ENCODE results near the gene PNCK.
A peak's percentile ranks its signal among the peaks of the same experiment; 100 is the strongest.

The PNCK gene

DNA sequence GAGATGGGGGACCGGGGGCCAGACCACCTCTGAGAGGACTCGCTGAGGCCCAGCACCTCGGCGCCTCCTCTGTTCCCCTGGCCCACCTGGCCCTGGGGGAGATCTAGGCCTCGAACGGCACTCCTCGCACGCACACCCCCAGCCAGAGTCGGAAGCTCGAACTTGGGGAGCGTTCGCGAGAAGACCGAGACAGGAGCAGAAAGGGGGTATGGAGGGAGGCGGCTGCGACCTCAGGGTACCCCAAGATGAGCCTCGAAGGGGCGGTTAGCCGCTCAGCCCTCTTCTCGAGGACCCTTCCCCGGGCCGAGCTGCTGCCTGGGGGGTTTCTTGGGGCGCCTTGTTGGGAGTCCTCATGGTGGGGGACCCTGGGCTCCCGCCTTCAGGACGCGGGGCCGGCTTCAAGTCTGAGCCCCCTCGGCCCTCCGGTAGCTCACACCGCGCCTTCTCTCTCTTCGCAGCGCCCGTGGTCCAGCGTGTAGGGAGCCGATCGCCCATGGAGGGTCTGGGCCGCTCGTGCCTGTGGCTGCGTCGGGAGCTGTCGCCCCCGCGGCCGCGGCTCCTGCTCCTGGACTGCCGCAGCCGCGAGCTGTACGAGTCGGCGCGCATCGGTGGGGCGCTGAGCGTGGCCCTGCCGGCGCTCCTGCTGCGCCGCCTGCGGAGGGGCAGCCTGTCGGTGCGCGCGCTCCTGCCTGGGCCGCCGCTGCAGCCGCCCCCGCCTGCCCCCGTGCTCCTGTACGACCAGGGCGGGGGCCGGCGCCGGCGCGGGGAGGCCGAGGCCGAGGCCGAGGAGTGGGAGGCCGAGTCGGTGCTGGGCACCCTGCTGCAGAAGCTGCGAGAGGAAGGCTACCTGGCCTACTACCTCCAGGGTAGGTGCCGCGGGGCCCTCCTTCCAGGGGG lies 25.9 kb downstream of the PNCK start:
- no peak overlapping the region for H3K4me3 ChIP-seq (replicated peaks in 1 of 2; ENCODE audit: low read depth in 2 of 2, low read length in 2 of 2)
- TF ChIP-seq, protein P1, sequence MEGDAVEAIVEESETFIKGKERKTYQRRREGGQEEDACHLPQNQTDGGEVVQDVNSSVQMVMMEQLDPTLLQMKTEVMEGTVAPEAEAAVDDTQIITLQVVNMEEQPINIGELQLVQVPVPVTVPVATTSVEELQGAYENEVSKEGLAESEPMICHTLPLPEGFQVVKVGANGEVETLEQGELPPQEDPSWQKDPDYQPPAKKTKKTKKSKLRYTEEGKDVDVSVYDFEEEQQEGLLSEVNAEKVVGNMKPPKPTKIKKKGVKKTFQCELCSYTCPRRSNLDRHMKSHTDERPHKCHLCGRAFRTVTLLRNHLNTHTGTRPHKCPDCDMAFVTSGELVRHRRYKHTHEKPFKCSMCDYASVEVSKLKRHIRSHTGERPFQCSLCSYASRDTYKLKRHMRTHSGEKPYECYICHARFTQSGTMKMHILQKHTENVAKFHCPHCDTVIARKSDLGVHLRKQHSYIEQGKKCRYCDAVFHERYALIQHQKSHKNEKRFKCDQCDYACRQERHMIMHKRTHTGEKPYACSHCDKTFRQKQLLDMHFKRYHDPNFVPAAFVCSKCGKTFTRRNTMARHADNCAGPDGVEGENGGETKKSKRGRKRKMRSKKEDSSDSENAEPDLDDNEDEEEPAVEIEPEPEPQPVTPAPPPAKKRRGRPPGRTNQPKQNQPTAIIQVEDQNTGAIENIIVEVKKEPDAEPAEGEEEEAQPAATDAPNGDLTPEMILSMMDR (IDR thresholded peaks at IDR 0.05; ENCODE audit: low read depth, low read length), result no peak

GRCh38 chrX:153646620-153647373 lies 26.8 kb downstream of the PNCK start, which contains the start of gene DUSP9:
Gene DUSP9, plus strand, starts transcription at chrX:153647203. Its CDS starts 751 bp downstream, at chrX:153647954.
- peak; percentile 15 to 29 for DNase-seq (ENCODE audit: low read depth in 2 of 2)
- TF ChIP-seq, protein P1 (IDR thresholded peaks at IDR 0.05; ENCODE audit: low read depth, low read length), result no peak
- no peak within 1 kb of the TSS for H3K4me3 ChIP-seq (replicated peaks in 1 of 2; ENCODE audit: low read depth in 2 of 2, low read length in 2 of 2)

More for the DNA sequence above, 25.9 kb downstream of the PNCK start:
- DNase-seq (ENCODE audit: low read depth in 2 of 2), result no peak

GRCh38 chrX:153645921-153646488 lies 27.6 kb downstream of the PNCK start:
- TF ChIP-seq, protein P1 (IDR thresholded peaks at IDR 0.05; ENCODE audit: low read depth, low read length), result no peak
- DNase-seq (ENCODE audit: low read depth in 2 of 2), result no peak
- H3K4me3 ChIP-seq (replicated peaks in 1 of 2; ENCODE audit: low read depth in 2 of 2, low read length in 2 of 2), result no peak overlapping the region

- DNase-seq (ENCODE audit: low read depth in 2 of 2), result no peak
- TF ChIP-seq, protein P1 (IDR thresholded peaks at IDR 0.05; ENCODE audit: low read depth, low read length), result no peak
- no peak overlapping the region for H3K4me3 ChIP-seq (replicated peaks in 1 of 2; ENCODE audit: low read depth in 2 of 2, low read length in 2 of 2)
Observed at GRCh38 chrX:153645151-153645550, 28.5 kb downstream of the PNCK start.

- no peak overlapping the region for H3K4me3 ChIP-seq (replicated peaks in 1 of 2; ENCODE audit: low read depth in 2 of 2, low read length in 2 of 2)
- TF ChIP-seq, protein P1 (IDR thresholded peaks at IDR 0.05; ENCODE audit: low read depth, low read length), result no peak
- DNase-seq (ENCODE audit: low read depth in 2 of 2), result no peak
Observed at GRCh38 chrX:153644356-153645125, 29.1 kb downstream of the PNCK start.
